Prostate gland (tissue), 2 donors: Measurements from ENCODE around the gene ZNF740.
"Not testable (repeated sequence)": the region's sequence is repeated elsewhere in the genome, so short reads cannot be mapped to it uniquely, and the experiment has no call there.

Experiments used
- POLR2A ChIP-seq: fragments of 450-650 bp; IDR thresholded peaks from one replicate; pipeline ENCODE4 v1.6.1; 2016; ENCODE audit warnings: antibody characterized with exemption, mild to moderate bottlenecking
- POLR2AphosphoS5 ChIP-seq: sonication (generic); formaldehyde crosslinking; IDR thresholded peaks from one replicate; pipeline ENCODE4 v1.6.1; 2017; ENCODE audit warnings: antibody characterized with exemption
- TF ChIP-seq, protein P1 (sequence below), 4 experiments: fragments of 200-600 bp in 2 of 4; fragments of 450-650 bp in 2 of 4; sonication (generic) in 2 of 4; IDR thresholded peaks; 1 replicate in 3 of 4; 2 replicates in 1 of 4; pipeline ENCODE4 v1.5.1; 2016 to 2019; ENCODE audit warnings: antibody characterized with exemption in 4 of 4, mild to moderate bottlenecking in 2 of 4, moderate library complexity in 2 of 4

DNA sequence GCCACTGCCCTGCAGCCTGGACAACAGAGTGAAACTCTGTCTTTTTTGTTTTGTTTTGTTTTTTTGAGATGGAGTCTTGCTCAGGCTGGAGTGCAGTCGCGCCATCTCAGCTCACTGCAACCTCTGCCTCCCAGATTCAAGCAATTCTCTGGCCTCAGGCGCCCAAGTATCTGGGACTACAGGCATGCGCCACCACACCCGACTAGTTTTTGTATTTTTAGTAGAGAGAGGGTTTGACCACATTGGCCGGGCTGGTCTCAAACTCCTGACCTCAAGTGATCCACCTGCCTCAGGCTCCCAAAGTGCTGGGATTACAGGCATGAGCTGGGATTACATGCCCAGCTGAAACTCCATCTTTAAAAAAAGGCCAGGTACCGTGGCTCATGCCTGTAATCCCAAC lies 21.8 kb downstream of the ZNF740 start:
- TF ChIP-seq, protein P1, sequence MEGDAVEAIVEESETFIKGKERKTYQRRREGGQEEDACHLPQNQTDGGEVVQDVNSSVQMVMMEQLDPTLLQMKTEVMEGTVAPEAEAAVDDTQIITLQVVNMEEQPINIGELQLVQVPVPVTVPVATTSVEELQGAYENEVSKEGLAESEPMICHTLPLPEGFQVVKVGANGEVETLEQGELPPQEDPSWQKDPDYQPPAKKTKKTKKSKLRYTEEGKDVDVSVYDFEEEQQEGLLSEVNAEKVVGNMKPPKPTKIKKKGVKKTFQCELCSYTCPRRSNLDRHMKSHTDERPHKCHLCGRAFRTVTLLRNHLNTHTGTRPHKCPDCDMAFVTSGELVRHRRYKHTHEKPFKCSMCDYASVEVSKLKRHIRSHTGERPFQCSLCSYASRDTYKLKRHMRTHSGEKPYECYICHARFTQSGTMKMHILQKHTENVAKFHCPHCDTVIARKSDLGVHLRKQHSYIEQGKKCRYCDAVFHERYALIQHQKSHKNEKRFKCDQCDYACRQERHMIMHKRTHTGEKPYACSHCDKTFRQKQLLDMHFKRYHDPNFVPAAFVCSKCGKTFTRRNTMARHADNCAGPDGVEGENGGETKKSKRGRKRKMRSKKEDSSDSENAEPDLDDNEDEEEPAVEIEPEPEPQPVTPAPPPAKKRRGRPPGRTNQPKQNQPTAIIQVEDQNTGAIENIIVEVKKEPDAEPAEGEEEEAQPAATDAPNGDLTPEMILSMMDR (IDR thresholded peaks at IDR 0.05), result not testable (repeated sequence)
- TF ChIP-seq POLR2AphosphoS5, POLR2A: not testable (repeated sequence)
